ENCODE data around the gene RNF149.
"Not testable (repeated sequence)": the region's sequence is repeated elsewhere in the genome, so short reads cannot be mapped to it uniquely, and the experiment has no call there.

DNA sequence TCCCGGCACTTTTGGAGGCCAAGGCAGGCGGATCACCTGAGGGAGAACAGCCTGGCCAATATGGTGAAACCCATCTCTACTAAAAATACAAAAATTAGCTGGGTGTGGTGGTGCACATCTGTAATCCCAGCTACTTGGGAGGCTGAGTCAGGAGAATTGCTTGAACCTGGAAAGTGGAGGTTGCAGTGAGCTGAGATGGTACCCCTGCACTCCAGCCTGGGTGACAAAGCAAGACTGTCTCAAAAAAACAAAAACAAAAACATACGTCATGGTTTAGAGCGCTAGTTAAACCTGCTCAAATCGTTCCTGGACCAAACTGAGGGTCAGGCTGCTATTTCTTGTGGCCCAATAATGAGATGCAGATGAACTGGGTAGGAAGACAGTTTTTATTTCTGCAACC is 63.0 kb downstream of the RNF149 start:
- not testable (repeated sequence) for TF ChIP-seq CTCF, POLR2A, POLR2AphosphoS5 (IDR thresholded peaks at IDR 0.05)
